SH-SY5Y (cell line): Measurements from ENCODE around the gene ZNF157.

Source experiments
- GATA2 ChIP-seq: IDR thresholded peaks from 2 replicates; pipeline ENCODE4 v1.6.1; 2011; ENCODE audit warnings: mild to moderate bottlenecking, low read depth, low read length
- GATA3 ChIP-seq: IDR thresholded peaks from 2 replicates; pipeline ENCODE4 v1.6.1; 2011; ENCODE audit warnings: low read depth, mild to moderate bottlenecking, low read length, moderate library complexity

- TF ChIP-seq GATA3, result no peak
- no peak for TF ChIP-seq GATA2
Measured at GRCh38 chrX:47390780-47391179, 20.4 kb downstream of the ZNF157 start.
